ENCODE data around the gene RTN4R. TPM values are rescaled to one million over a fixed set of nuclear protein-coding genes. Genes with fewer than 3 reads are reported as not detected.

RTN4R gene
- total and polyA plus RNA-seq, 2 of the 4 experiments (the other 2 are of a cell fraction), result 0.18 to 0.94 TPM

DNA sequence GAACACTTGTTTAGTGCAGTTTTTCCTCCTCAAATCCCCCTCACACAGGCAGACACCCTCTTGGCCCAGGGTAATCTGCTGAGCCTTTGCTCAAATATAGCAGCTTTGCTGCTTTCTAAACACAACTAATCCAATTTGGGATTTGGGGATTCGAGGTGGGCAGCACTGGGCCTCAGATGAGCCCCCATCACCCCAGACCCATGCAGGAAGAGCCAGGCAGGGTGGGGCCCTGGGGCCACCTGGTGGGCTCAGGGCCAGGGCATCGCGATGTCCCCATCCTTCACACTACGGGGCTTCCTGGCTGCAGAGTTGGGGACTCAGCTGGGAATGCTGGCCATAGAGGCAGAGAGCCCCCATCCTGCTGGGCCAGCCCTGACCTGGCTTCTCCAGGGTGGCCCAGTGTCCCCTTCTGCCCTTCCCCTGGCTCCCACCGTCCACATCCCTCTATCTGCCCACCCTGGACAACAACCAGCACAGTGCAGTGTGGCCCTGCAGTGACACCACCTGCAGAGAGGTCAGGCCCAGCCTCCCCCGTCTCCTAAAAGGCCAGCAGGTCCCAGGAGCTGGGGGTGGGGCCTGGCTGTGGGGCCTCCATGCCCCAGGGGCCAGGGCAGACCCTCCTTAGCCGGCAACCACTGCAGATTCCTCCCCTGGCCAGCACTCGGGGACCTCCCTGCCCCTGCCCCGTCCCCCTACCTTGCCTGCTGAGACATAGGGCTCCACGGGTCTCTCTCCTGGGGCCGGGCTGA, 60.7 kb downstream of the RTN4R start:
- peak overlapping the region; percentile 88 for H3K4me2 ChIP-seq (ENCODE audit: low read depth, low read length)
- ATAC-seq (ENCODE audit: low read depth) (no peak), DNase-seq (no peak)
- H4K91ac ChIP-seq (ENCODE audit: insufficient read depth, low read depth, low read length), result peak overlapping the region; percentile 81
- H3K56ac ChIP-seq (ENCODE audit: extremely low read depth, insufficient read depth, low read length), result no peak overlapping the region
- dilution Hi-C loops (cut with HindIII; ENCODE audit: low sequenced_read_pairs, unreplicated experiment), result no loop called here
- peak overlapping the region; percentile 100 for H2AK9ac ChIP-seq (replicated peaks; ENCODE audit: low read depth, low read length, poor library complexity)
- H2AFZ ChIP-seq (replicated peaks; ENCODE audit: low read length, poor library complexity), result peak overlapping the region; percentile 28
- 67% methylated on average over 7 of the region's 11 CpGs; no CpG with 5 or more reads in 1 of the 2 experiments for WGBS, 2 experiments (ENCODE audit: extremely low coverage in 2 of 2, insufficient read length in 1 of 2)
- H2BK5ac ChIP-seq (ENCODE audit: low read depth, low read length, poor library complexity, severe bottlenecking), result no peak overlapping the region
- H3K9me1 ChIP-seq (ENCODE audit: insufficient read depth, low read length), result peaks cover 19% of the 10 kb centered on the region
- H3K27ac ChIP-seq (ENCODE audit: insufficient read depth, low read length), result peak overlapping the region; percentile 91; the same call in 1 of the 2 replicates
- no peaks in the 10 kb centered on the region for H3K27me3 ChIP-seq (ENCODE audit: control insufficient read depth, insufficient read depth, low read length)
- H3K9ac ChIP-seq (ENCODE audit: low read depth, low read length), result peak overlapping the region; percentile 90; the same call in 1 of the 2 replicates
- H3K36me3 ChIP-seq (ENCODE audit: control insufficient read depth, insufficient read depth, low read length), result no peaks in the 10 kb centered on the region
- ChIA-PET POLR2A (ENCODE audit: unreplicated experiment) (no interaction called here), CTCF (no interaction called here)
- no peak overlapping the region for H3K23ac ChIP-seq (ENCODE audit: low read depth, low read length)
- H4K8ac ChIP-seq (ENCODE audit: low read depth in 2 of 2, low read length in 2 of 2), result peak overlapping the region; percentile 95; a peak in 3 of 4 replicates
- H3K4ac ChIP-seq (ENCODE audit: low read depth, low read length), result peak overlapping the region; percentile 92
- intact Hi-C loops (cut with micrococcal nuclease), result no loop called here
- in situ Hi-C loops (cut with MboI; ENCODE audit: low sequenced_read_pairs), result no loop called here
- no peak for TF ChIP-seq MAZ (IDR thresholded peaks at IDR 0.05; ENCODE audit: borderline replicate concordance, low read depth, low read length)
- TF ChIP-seq CHD1 (IDR thresholded peaks at IDR 0.05; ENCODE audit: low read depth, low read length), result no peak
- TF ChIP-seq, protein P1, sequence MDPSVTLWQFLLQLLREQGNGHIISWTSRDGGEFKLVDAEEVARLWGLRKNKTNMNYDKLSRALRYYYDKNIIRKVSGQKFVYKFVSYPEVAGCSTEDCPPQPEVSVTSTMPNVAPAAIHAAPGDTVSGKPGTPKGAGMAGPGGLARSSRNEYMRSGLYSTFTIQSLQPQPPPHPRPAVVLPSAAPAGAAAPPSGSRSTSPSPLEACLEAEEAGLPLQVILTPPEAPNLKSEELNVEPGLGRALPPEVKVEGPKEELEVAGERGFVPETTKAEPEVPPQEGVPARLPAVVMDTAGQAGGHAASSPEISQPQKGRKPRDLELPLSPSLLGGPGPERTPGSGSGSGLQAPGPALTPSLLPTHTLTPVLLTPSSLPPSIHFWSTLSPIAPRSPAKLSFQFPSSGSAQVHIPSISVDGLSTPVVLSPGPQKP (IDR thresholded peaks at IDR 0.05; ENCODE audit: borderline replicate concordance, low read depth, low read length), result no peak
- TF ChIP-seq RAD21 (IDR thresholded peaks at IDR 0.05; ENCODE audit: low read length), result no peak
- no peak for TF ChIP-seq RFX5 (IDR thresholded peaks at IDR 0.05; ENCODE audit: low read depth, low read length)
- TF ChIP-seq CEBPB (IDR thresholded peaks at IDR 0.05; ENCODE audit: low read depth, low read length), result no peak
- peaks cover 20% of the 10 kb centered on the region for H3K4me1 ChIP-seq (ENCODE audit: control insufficient read depth, insufficient read depth, low read length)
- H3K9me3 ChIP-seq (ENCODE audit: control insufficient read depth, insufficient read depth, low read length), result no peaks in the 10 kb centered on the region
- no peak overlapping the region for H3K4me3 ChIP-seq (ENCODE audit: insufficient read depth, low read depth, low read length)
- H3K14ac ChIP-seq (replicated peaks; ENCODE audit: low read depth, low read length), result peak overlapping the region; percentile 95
- no peaks in the 10 kb centered on the region for H4K20me1 ChIP-seq (ENCODE audit: insufficient read depth, low read length)
- no peak overlapping the region for H2BK20ac ChIP-seq (ENCODE audit: low read depth, low read length)
- BruUV-seq (replicated peaks), result no TSS peak
- H3K79me1 ChIP-seq (ENCODE audit: low read depth in 1 of 2, low read length in 2 of 2), result peaks cover 0 to 20% of the 10 kb centered on the region in 2 experiments; a peak in 3 of 4 replicates
- peak overlapping the region; percentile 59 for H2AK5ac ChIP-seq (ENCODE audit: low read depth, low read length)
- H2BK120ac ChIP-seq (ENCODE audit: low read depth, low read length), result peak overlapping the region; percentile 47; the same call in 1 of the 2 replicates
- H4K5ac ChIP-seq (ENCODE audit: low read depth, low read length), result no peak overlapping the region; the same call in 1 of the 2 replicates
- H3K18ac ChIP-seq (ENCODE audit: low read depth, low read length), result no peak overlapping the region
- no peak overlapping the region for H2BK15ac ChIP-seq (ENCODE audit: low read depth, low read length)

All from IMR-90 (cell line).